ENCODE measurements around the gene KRTAP10-8.

Gene KRTAP10-8, protein sequence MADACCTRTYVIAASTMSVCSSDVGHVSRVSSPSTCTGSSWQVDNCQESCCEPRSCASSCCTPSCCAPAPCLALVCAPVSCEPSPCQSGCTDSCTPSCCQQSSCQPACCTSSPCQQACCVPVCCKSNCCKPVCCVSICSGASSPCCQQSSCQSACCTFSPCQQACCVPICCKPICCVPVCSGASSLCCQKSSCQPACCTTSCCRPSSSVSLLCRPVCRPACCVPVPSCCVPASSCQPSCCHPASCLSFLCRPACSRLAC

DNA sequence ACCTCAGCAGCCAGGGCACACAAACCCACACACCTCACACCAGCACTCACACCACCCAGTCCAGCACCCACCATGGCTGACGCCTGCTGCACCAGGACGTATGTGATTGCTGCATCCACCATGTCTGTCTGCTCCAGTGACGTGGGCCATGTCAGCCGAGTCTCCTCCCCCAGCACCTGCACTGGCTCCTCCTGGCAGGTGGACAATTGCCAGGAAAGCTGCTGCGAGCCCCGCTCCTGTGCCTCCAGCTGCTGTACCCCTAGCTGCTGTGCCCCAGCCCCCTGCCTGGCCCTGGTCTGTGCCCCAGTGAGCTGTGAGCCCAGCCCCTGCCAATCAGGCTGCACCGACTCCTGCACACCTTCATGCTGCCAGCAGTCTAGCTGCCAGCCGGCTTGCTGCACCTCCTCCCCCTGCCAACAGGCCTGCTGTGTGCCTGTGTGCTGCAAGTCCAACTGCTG, at the start of gene KRTAP10-8:
TSS of gene KRTAP10-8 (plus strand) at position 51 of the 458 bp plus-strand sequence. CDS start at position 73, 22 bp downstream.
- TF ChIP-seq TCF4 (CRISPR knock-in tag; IDR thresholded peaks at IDR 0.05; ENCODE audit: borderline replicate concordance) (no peak), RARB (CRISPR knock-in tag; IDR thresholded peaks at IDR 0.05) (no peak), ESRRG (CRISPR knock-in tag; IDR thresholded peaks at IDR 0.05) (no peak), GLIS3 (CRISPR knock-in tag; IDR thresholded peaks at IDR 0.05) (no peak), ZNF70 (CRISPR knock-in tag; IDR thresholded peaks at IDR 0.05) (no peak), OSR1 (CRISPR knock-in tag; IDR thresholded peaks at IDR 0.05) (no peak), CSDC2 (CRISPR knock-in tag; IDR thresholded peaks at IDR 0.05) (no peak), TOX (CRISPR knock-in tag; IDR thresholded peaks at IDR 0.05; ENCODE audit: borderline replicate concordance) (no peak), ZC3H10 (CRISPR knock-in tag; IDR thresholded peaks at IDR 0.05) (no peak), ZFP3 (CRISPR knock-in tag; IDR thresholded peaks at IDR 0.05) (no peak), PPARA (CRISPR knock-in tag; IDR thresholded peaks at IDR 0.05; ENCODE audit: borderline replicate concordance) (no peak), ZNF8 (CRISPR knock-in tag; IDR thresholded peaks at IDR 0.05) (no peak), ISL1 (CRISPR knock-in tag; IDR thresholded peaks at IDR 0.05) (no peak), ARNTL (CRISPR knock-in tag; IDR thresholded peaks at IDR 0.05; ENCODE audit: borderline replicate concordance, low read depth) (no peak), BACH2 (CRISPR knock-in tag; IDR thresholded peaks at IDR 0.05; ENCODE audit: borderline replicate concordance) (no peak), SNAI2 (CRISPR knock-in tag; IDR thresholded peaks at IDR 0.05) (no peak)
- TF ChIP-seq, protein P1, sequence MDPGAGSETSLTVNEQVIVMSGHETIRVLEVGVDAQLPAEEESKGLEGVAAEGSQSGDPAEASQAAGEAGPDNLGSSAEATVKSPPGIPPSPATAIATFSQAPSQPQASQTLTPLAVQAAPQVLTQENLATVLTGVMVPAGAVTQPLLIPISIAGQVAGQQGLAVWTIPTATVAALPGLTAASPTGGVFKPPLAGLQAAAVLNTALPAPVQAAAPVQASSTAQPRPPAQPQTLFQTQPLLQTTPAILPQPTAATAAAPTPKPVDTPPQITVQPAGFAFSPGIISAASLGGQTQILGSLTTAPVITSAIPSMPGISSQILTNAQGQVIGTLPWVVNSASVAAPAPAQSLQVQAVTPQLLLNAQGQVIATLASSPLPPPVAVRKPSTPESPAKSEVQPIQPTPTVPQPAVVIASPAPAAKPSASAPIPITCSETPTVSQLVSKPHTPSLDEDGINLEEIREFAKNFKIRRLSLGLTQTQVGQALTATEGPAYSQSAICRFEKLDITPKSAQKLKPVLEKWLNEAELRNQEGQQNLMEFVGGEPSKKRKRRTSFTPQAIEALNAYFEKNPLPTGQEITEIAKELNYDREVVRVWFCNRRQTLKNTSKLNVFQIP (CRISPR knock-in tag; IDR thresholded peaks at IDR 0.05; ENCODE audit: borderline replicate concordance, low read depth), result no peak
- TF ChIP-seq, protein P2, sequence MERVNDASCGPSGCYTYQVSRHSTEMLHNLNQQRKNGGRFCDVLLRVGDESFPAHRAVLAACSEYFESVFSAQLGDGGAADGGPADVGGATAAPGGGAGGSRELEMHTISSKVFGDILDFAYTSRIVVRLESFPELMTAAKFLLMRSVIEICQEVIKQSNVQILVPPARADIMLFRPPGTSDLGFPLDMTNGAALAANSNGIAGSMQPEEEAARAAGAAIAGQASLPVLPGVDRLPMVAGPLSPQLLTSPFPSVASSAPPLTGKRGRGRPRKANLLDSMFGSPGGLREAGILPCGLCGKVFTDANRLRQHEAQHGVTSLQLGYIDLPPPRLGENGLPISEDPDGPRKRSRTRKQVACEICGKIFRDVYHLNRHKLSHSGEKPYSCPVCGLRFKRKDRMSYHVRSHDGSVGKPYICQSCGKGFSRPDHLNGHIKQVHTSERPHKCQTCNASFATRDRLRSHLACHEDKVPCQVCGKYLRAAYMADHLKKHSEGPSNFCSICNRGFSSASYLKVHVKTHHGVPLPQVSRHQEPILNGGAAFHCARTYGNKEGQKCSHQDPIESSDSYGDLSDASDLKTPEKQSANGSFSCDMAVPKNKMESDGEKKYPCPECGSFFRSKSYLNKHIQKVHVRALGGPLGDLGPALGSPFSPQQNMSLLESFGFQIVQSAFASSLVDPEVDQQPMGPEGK (CRISPR knock-in tag; IDR thresholded peaks at IDR 0.05; ENCODE audit: borderline replicate concordance), result no peak
- TF ChIP-seq, protein P3, sequence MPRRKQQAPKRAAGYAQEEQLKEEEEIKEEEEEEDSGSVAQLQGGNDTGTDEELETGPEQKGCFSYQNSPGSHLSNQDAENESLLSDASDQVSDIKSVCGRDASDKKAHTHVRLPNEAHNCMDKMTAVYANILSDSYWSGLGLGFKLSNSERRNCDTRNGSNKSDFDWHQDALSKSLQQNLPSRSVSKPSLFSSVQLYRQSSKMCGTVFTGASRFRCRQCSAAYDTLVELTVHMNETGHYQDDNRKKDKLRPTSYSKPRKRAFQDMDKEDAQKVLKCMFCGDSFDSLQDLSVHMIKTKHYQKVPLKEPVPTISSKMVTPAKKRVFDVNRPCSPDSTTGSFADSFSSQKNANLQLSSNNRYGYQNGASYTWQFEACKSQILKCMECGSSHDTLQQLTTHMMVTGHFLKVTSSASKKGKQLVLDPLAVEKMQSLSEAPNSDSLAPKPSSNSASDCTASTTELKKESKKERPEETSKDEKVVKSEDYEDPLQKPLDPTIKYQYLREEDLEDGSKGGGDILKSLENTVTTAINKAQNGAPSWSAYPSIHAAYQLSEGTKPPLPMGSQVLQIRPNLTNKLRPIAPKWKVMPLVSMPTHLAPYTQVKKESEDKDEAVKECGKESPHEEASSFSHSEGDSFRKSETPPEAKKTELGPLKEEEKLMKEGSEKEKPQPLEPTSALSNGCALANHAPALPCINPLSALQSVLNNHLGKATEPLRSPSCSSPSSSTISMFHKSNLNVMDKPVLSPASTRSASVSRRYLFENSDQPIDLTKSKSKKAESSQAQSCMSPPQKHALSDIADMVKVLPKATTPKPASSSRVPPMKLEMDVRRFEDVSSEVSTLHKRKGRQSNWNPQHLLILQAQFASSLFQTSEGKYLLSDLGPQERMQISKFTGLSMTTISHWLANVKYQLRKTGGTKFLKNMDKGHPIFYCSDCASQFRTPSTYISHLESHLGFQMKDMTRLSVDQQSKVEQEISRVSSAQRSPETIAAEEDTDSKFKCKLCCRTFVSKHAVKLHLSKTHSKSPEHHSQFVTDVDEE (CRISPR knock-in tag; IDR thresholded peaks at IDR 0.05), result no peak
- TF ChIP-seq, protein P4, sequence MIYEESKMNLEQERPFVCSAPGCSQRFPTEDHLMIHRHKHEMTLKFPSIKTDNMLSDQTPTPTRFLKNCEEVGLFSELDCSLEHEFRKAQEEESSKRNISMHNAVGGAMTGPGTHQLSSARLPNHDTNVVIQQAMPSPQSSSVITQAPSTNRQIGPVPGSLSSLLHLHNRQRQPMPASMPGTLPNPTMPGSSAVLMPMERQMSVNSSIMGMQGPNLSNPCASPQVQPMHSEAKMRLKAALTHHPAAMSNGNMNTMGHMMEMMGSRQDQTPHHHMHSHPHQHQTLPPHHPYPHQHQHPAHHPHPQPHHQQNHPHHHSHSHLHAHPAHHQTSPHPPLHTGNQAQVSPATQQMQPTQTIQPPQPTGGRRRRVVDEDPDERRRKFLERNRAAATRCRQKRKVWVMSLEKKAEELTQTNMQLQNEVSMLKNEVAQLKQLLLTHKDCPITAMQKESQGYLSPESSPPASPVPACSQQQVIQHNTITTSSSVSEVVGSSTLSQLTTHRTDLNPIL (CRISPR knock-in tag; IDR thresholded peaks at IDR 0.05; ENCODE audit: low read depth), result no peak
- ATAC-seq, result no peak

DNA sequence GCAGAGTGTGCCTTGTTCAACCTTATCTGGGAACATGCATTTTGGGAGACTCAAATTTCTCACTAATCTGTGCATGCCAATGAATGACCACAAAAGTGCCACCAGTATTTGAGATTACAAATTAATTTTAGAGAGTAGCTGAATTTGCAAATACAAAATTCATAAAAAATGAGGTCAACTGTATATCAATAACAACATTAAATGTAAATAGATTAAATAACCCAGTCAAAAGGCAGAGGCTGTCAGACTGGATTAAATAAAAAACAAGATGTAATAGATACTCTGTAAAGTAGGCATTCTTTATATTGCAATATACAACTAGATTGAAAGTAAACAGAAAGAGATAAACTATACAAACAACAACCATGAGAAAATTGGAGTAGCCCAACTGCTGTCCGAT, 47.8 kb upstream of the KRTAP10-8 start:
- no peak for ATAC-seq
- TF ChIP-seq, protein P5, sequence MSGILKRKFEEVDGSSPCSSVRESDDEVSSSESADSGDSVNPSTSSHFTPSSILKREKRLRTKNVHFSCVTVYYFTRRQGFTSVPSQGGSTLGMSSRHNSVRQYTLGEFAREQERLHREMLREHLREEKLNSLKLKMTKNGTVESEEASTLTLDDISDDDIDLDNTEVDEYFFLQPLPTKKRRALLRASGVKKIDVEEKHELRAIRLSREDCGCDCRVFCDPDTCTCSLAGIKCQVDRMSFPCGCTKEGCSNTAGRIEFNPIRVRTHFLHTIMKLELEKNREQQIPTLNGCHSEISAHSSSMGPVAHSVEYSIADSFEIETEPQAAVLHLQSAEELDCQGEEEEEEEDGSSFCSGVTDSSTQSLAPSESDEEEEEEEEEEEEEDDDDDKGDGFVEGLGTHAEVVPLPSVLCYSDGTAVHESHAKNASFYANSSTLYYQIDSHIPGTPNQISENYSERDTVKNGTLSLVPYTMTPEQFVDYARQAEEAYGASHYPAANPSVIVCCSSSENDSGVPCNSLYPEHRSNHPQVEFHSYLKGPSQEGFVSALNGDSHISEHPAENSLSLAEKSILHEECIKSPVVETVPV (CRISPR knock-in tag; IDR thresholded peaks at IDR 0.05), result no peak

All from SK-N-SH treated with all-trans-retinoic acid at 6 μM for 48 hours (cell line).